GM19328 (cell line): ENCODE data around the gene SPINT1.
A peak's percentile ranks its signal among the peaks of the same experiment; 100 is the strongest.
"Not testable (repeated sequence)": the region's sequence is repeated elsewhere in the genome, so short reads cannot be mapped to it uniquely, and the experiment has no call there.

Source experiments
- ATAC-seq: cut with Tn5 transposase; IDR thresholded peaks from one replicate; pipeline ENCODE4 v1.9.1; 2021; ENCODE audit warnings: mild to moderate bottlenecking, moderate library complexity; ENCODE audit not compliant: unreplicated experiment

The SPINT1 gene

GRCh38 chr15:40857601-40858341, 13.9 kb downstream of the SPINT1 start:
- ATAC-seq: no peak

DNA sequence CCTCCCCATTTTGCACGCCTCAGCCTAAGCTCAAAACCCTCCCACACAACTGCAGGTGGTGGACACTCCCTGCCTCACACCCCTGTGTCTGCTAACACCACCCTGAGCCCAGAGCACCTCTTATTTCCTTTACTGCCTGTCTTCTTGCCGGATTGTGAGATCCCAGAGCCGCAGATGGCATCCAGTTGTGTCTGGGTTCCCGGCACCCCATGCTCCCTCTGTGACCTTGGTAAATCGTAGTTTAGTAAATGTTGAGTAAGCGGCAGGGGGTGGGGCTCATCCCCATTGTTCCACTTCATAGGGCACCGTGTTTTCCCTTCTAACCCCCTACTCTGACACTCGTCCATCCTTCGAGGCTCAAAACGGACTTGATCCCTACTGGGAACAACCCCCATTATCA, 14.9 kb downstream of the SPINT1 start:
- ATAC-seq: no peak

DNA sequence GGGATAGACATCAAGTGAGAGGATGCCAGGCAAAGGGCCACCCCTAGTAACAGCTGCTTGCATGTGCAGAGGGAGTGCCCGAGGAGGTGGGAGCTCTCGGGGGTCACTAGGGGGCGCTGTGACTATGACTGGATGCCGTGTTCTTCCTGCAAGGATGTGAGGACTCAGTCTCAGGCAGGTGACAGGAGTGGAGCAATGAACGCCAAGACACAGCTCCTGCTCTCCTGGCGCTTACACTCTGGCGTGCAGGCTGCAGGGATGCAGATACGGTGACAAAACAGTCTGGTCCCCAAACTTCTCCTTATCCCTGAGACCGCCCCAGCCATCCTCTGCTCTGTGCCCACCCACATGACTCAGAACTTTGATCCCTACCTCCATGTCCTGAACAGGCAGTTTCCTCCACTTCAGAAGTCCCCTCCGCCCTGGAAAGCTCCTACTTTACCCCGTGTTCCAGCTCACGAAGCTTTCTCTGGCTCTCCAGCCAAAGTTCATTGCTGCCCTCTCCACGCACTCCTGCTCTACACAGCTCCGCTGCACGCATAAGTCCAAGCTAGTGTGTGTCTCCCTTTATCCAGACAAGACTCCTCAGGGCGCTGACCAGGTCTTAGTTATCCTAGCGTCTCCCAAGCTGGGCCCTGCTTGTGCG, 15.5 kb downstream of the SPINT1 start:
- ATAC-seq: no peak

- not testable (repeated sequence) for ATAC-seq
Measured at GRCh38 chr15:40861147-40861546, 17.3 kb downstream of the SPINT1 start.

- no peak for ATAC-seq
Measured at GRCh38 chr15:40863660-40864270, 19.9 kb downstream of the SPINT1 start.

DNA sequence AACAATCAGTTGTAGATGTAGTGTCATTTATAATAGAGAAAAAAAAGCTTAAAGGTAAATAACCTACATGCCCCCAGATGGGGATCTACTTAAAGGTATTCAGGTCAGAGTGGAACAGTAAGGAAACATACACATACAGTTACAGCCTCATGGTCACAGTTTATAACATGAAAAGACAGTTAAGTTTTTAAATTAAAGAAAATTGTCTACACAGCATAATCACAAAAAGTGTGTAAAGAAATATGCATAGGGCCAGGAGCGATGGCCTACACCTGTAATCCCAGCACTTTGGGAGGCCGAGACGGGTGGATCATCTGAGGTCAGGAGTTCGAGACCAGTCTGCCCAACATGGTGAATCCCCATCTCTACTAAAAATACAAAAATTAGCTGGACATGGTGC, 23.4 kb downstream of the SPINT1 start:
- no peak for ATAC-seq

- no peak for ATAC-seq
Measured at GRCh38 chr15:40869686-40870085, 25.8 kb downstream of the SPINT1 start.

GRCh38 chr15:40870716-40871115, 26.9 kb downstream of the SPINT1 start:
- ATAC-seq: no peak

DNA sequence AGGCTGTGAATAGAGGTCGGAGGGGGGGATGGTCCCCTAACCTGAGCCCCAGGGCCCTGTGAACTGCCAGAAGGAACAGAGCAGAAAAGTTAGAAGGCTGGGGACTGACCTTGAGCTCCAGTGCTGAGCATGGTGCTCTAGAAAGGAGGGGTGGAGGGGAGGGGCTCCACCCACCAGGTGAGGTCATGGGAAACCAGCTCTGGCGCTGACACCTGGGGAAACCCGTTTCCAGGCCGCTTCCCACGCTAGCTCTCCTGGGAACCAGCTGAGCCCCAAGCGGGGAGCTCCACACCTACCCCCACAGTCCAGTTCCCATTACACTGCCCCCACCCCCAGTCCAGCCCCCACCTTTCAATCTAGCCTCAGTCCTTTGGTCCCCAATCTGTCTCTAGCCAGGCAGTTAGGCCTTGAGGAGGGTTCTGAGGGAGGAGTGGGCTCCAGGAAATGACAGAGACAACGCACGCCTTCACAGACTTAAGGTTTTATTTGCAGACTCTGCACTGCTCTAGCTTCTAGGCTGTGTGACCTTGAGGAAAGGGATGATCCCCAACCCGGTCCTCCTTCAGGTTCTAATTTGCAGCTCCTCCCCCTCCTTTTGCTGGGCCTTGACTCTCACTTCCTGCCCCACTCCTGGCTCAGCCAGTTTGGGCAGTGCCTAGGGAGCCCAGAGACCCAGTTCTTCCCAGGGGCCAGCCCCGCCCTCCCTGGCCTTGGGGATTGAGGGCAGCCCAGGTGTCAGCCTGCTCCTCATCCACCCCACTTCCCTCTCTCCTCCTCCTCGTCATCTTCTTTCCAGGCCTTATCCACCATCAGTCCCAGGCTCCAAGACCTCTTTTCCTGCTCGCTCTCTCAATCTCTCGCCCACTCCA, 28.1 kb downstream of the SPINT1 start:
- ATAC-seq: no peak

- no peak for ATAC-seq
Measured at GRCh38 chr15:40872791-40873693, 29.2 kb downstream of the SPINT1 start.

DNA sequence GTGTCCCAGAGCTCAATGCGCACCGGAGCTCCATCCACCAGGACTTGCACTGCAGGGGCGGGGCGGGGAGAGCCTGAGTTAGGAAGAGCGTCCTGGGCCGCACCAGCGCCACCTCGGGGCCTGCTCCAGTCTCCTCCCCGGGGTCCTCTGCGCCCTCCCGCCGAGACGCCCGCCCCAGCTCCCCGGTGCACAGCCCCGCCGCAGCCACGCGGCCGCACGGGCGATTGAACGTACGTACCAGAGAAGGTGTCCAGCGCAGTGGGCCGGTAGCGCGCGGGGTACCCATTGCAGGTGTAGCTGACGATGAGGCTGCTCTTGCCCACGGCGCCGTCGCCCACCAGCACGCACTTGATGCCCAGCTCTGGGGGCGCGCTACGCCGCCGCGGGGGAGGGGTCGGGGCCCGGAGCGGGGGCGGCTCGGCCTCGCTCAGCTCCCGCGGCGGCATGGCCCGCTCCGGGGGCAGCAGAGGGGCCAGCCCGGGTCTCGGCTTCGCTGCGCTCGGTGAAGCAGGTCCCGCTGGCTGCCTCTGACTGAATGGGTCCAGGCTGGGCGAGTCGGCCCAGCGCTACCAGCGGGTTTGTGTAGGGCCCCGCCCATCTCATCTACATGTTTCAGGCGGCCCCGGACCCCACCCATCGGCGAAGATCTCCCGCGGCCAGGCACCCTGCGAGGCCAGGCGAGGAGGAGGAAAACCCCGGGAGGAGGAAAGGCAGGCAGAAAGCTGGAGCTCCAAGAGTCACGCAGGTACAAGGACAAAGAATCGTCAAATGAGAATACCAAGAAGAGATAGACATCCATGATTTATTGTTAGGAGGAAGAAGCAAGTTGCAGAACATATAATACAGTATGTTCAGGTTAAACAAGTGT, 30.1 kb downstream of the SPINT1 start, which contains the start of gene RHOV:
TSS of gene RHOV (minus strand) at position 541 of the 868 bp plus-strand sequence. CDS start at position 446, 95 bp downstream.
- ATAC-seq: peak; percentile 45

- ATAC-seq: no peak
Measured at GRCh38 chr15:40875991-40876730, 32.3 kb downstream of the SPINT1 start.

DNA sequence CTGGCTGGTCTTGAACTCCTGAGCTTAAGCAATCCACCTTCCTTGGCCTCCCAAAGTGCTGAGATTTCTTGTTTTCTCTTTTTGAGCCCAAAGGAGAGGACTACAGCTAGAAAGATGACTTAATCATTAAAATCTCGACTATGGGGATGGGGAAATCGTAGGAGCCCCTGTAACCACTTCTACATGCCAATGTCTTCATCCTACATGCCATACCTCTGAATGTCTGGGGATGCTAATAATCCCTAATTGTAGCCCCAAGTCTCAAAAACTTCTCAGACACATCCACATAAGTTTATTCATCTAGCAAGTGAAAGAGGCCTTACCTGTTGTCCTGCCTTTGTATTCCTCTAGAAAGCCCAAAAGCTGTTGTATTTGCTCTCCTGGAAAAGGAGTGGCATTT, 33.8 kb downstream of the SPINT1 start:
- ATAC-seq: no peak

DNA sequence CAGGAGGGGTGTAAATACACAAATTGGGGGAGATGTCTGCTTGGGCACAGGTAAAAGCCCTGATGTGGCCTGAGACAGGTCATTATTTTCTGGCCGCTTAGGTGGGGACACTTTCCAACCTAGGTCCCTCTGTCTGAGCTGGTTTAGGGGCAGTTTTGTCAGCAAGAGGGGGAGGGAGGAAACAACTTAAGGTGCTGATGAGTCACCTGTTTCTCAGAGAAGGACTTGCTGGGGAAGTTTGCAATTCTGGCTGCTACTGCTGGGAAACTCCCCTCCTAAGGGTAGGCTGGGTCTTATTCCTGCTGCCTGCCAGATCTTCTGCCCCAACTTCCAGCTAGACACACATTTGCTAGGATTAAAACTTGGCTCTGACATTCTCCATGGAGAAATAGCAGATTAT, 34.9 kb downstream of the SPINT1 start:
- no peak for ATAC-seq

DNA sequence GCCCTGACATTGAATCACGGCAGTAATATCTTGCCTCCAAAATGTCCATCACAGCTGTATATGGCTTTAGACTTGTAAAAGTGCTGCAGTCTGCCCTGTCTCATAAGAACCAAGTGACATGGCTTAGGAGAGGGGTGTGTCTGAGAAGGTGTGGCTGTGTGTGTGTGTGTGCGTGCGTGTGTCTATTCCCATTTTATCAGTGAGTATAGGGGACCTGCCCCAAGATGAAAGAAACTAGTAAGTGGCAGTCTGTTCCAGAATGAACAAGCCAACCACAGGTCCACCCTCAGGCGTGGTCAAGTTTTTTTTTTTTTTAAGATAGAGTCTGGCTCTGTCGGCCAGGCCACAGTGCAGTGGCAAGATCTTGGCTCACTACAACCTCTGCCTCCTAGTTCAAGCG, 35.8 kb downstream of the SPINT1 start:
- ATAC-seq: no peak

DNA sequence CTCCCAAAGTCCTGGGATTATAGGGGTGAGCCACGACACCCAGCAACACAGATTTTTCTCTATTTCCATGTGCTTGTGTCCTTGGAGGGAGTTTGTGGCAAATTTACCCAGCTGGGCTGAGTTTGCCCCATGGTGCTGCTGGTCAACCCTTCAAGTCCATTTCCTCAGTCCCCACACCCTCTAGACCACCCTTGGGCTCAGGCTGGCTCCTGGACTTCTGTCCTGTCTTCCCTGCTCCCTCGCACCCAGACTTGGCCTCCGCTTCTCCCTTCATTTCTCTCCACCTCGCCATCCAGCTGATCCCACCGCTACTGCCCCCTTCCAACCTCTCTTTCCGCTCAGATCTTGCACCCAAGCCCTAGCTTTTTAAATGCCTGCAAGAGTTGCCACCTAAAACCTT, 37.5 kb downstream of the SPINT1 start:
- no peak for ATAC-seq

- ATAC-seq: no peak
Measured at GRCh38 chr15:40886586-40886985, 42.7 kb downstream of the SPINT1 start.

DNA sequence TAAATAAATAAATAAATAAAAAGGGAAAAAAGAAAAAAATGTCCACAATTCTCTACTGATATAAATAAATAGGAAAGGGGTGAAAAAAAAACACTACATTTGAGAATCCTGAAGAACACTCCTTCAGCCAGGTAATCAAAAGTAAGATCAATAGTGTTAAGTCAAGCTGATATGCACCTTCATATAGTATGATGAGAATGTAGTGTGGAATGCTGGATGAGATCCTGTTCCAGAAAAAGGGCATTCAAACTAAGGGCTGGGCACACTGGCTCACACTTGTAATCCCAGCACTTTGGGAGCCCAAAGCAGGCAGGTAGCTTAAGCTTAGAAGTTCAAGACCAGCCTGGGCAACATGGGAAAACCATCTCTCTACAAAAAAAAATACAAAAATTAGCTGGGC, 45.3 kb downstream of the SPINT1 start:
- no peak for ATAC-seq
